Stomach (tissue), 4 donors: ENCODE data around the gene UBE2V1.

Experiments used
- EP300 ChIP-seq: sonication (generic); formaldehyde crosslinking; IDR thresholded peaks from one replicate; pipeline ENCODE4 v1.6.1; 2017; ENCODE audit warnings: antibody characterized with exemption
- POLR2AphosphoS5 ChIP-seq, 3 donors: sonication (generic); formaldehyde crosslinking; IDR thresholded peaks; one replicate each; pipeline ENCODE4 v1.6.1; 2016; ENCODE audit warnings: antibody characterized with exemption in 3 of 3
- TF ChIP-seq, protein P1 (sequence below), 7 experiments: fragments of 450-650 bp in 4 of 7; fragments of 200-600 bp in 3 of 7; sonication (generic) in 3 of 7; IDR thresholded peaks; one replicate each; pipeline ENCODE4 v1.5.1; 2016 to 2019; ENCODE audit warnings: antibody characterized with exemption in 7 of 7, control low read depth in 2 of 7, mild to moderate bottlenecking in 1 of 7

DNA sequence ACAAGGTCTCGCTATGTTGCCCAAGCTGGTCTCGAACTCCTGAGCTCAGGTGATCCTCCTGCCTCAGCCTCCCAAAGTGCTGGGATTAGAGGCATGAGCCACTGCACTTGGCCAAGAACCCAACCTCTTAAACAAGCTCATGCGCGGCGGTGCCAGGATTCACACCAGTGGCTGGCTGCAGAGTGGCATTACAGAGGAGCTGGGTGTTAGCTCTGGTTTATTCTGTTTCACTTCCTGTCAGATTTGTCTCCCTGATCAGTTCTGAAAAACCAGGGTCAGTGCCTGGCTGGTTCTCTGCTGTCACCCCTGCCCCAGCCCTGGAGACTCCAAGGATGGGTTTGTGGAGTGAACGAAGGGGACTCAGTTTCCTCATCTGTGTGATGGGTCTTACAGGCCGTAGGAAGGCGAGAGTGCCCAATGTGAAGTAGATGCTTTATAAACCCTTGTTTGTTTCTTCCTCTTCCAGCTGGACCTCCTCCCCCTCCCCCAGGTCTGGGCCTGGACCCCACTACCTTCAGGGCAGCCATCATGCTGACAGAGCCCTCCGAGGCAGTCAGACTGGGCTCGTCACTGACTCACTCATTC lies 63.4 kb downstream of the UBE2V1 start:
- TF ChIP-seq EP300 (no peak), POLR2AphosphoS5 (IDR thresholded peaks at IDR 0.05) (no peak)
- TF ChIP-seq, protein P1, sequence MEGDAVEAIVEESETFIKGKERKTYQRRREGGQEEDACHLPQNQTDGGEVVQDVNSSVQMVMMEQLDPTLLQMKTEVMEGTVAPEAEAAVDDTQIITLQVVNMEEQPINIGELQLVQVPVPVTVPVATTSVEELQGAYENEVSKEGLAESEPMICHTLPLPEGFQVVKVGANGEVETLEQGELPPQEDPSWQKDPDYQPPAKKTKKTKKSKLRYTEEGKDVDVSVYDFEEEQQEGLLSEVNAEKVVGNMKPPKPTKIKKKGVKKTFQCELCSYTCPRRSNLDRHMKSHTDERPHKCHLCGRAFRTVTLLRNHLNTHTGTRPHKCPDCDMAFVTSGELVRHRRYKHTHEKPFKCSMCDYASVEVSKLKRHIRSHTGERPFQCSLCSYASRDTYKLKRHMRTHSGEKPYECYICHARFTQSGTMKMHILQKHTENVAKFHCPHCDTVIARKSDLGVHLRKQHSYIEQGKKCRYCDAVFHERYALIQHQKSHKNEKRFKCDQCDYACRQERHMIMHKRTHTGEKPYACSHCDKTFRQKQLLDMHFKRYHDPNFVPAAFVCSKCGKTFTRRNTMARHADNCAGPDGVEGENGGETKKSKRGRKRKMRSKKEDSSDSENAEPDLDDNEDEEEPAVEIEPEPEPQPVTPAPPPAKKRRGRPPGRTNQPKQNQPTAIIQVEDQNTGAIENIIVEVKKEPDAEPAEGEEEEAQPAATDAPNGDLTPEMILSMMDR (IDR thresholded peaks at IDR 0.05) = no peak
